HEK293 (cell line): Measurements from ENCODE around the gene KRT79.

Experiments
- GFI1B ChIP-seq: fragments of 450-650 bp; formaldehyde crosslinking; IDR thresholded peaks from 2 replicates; pipeline ENCODE4 v1.5.1; 2016; ENCODE audit warnings: missing biosample characterization, missing genetic modification characterization
- ZBTB21 ChIP-seq: fragments of 450-650 bp; formaldehyde crosslinking; IDR thresholded peaks from 2 replicates; pipeline ENCODE4 v1.5.1; 2017; ENCODE audit warnings: missing biosample characterization, missing genetic modification characterization
- ZBTB7A ChIP-seq: fragments of 450-650 bp; formaldehyde crosslinking; IDR thresholded peaks from 2 replicates; pipeline ENCODE4 v1.5.1; 2016; ENCODE audit warnings: low read depth, missing biosample characterization, missing genetic modification characterization
- ZFP41 ChIP-seq: fragments of 450-650 bp; formaldehyde crosslinking; IDR thresholded peaks from 2 replicates; pipeline ENCODE4 v1.5.1; 2016; ENCODE audit warnings: missing biosample characterization, missing genetic modification characterization, borderline replicate concordance
- ZNF138 ChIP-seq: fragments of 450-650 bp; formaldehyde crosslinking; IDR thresholded peaks from 2 replicates; pipeline ENCODE4 v1.5.1; 2016; ENCODE audit warnings: missing biosample characterization, missing genetic modification characterization, borderline replicate concordance
- ZNF146 ChIP-seq: fragments of 450-650 bp; formaldehyde crosslinking; IDR thresholded peaks from 2 replicates; pipeline ENCODE4 v1.5.1; 2016; ENCODE audit warnings: missing biosample characterization, missing genetic modification characterization
- ZNF184 ChIP-seq: fragments of 450-650 bp; IDR thresholded peaks from 2 replicates; pipeline ENCODE4 v1.5.1; 2018; ENCODE audit warnings: missing biosample characterization, mild to moderate bottlenecking, missing genetic modification characterization
- ZNF341 ChIP-seq: fragments of 450-650 bp; formaldehyde crosslinking; IDR thresholded peaks from 2 replicates; pipeline ENCODE4; 2016; ENCODE audit warnings: low read depth, missing biosample characterization, missing genetic modification characterization
- ZNF571 ChIP-seq: fragments of 450-650 bp; formaldehyde crosslinking; IDR thresholded peaks from 2 replicates; pipeline ENCODE4 v1.5.0; 2017; ENCODE audit warnings: missing biosample characterization, missing genetic modification characterization
- ZNF596 ChIP-seq: fragments of 450-650 bp; IDR thresholded peaks from 2 replicates; pipeline ENCODE4 v1.5.0; 2018; ENCODE audit warnings: missing biosample characterization, mild to moderate bottlenecking, missing genetic modification characterization, moderate library complexity
- ZNF791 ChIP-seq: fragments of 450-650 bp; formaldehyde crosslinking; IDR thresholded peaks from 2 replicates; pipeline ENCODE4 v1.5.1; 2016; ENCODE audit warnings: missing biosample characterization, missing genetic modification characterization
- TF ChIP-seq, protein P1 (sequence below): fragments of 450-650 bp; formaldehyde crosslinking; IDR thresholded peaks from 2 replicates; pipeline ENCODE4 v1.5.1; 2016; ENCODE audit warnings: missing biosample characterization, missing genetic modification characterization
- TF ChIP-seq, protein P2 (sequence below): fragments of 450-650 bp; formaldehyde crosslinking; IDR thresholded peaks from 2 replicates; pipeline ENCODE4 v1.5.1; 2016; ENCODE audit warnings: missing biosample characterization, missing genetic modification characterization
- TF ChIP-seq, protein P3 (sequence below): fragments of 450-650 bp; formaldehyde crosslinking; IDR thresholded peaks from 2 replicates; pipeline ENCODE4 v1.5.1; 2016; ENCODE audit warnings: missing biosample characterization, missing genetic modification characterization

DNA sequence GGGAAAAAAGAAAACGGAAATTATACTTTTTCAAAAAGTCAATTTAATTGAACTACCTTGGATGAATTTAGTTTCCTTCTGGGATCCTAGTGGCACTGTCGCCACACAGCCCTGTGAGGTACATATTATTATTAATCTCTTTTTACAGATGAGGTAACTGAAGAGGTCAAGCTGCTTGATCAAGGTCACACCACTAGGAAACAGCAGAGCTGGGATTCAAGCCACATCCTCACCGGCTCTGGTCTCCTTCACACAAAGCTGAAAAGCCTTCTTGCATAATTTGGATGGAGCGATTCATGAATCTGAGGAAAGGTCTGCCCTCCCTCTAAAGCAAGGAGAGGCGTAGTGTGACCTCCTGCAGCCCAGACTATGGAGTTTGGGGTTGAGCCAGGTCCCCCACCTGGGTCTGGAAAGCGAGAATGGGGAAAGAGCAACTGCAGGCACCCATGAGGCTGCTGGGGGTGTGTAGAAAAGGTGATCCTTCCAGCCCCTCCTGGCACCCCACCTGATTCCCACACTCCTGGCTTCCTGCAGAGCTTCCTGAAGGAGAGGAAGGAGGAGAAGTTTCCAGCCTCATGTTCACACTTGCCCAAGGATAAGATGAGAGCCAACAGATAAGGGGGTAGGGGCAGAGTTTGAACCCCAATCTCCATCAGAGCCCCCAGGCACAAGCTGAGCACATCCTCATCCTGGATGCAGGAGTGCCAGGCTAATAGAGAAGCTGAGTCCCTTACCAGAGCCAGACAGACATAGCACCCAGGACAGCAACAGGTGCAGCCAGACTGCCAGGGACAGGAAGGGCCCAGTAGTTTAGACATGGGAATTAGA lies 3.9 kb upstream of the KRT79 start:
- TF ChIP-seq, protein P1, sequence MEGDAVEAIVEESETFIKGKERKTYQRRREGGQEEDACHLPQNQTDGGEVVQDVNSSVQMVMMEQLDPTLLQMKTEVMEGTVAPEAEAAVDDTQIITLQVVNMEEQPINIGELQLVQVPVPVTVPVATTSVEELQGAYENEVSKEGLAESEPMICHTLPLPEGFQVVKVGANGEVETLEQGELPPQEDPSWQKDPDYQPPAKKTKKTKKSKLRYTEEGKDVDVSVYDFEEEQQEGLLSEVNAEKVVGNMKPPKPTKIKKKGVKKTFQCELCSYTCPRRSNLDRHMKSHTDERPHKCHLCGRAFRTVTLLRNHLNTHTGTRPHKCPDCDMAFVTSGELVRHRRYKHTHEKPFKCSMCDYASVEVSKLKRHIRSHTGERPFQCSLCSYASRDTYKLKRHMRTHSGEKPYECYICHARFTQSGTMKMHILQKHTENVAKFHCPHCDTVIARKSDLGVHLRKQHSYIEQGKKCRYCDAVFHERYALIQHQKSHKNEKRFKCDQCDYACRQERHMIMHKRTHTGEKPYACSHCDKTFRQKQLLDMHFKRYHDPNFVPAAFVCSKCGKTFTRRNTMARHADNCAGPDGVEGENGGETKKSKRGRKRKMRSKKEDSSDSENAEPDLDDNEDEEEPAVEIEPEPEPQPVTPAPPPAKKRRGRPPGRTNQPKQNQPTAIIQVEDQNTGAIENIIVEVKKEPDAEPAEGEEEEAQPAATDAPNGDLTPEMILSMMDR (tag by site-specific recombination): no peak
- TF ChIP-seq ZNF184 (tag by site-specific recombination) (no peak), ZNF146 (tag by site-specific recombination) (no peak), ZNF571 (tag by site-specific recombination) (no peak), ZNF791 (tag by site-specific recombination) (no peak), ZFP41 (tag by site-specific recombination) (no peak), GFI1B (tag by site-specific recombination) (no peak), ZNF341 (tag by site-specific recombination) (no peak), ZNF596 (tag by site-specific recombination) (no peak), ZBTB21 (tag by site-specific recombination) (no peak), ZBTB7A (no peak), ZNF138 (tag by site-specific recombination) (no peak)
- TF ChIP-seq, protein P2, sequence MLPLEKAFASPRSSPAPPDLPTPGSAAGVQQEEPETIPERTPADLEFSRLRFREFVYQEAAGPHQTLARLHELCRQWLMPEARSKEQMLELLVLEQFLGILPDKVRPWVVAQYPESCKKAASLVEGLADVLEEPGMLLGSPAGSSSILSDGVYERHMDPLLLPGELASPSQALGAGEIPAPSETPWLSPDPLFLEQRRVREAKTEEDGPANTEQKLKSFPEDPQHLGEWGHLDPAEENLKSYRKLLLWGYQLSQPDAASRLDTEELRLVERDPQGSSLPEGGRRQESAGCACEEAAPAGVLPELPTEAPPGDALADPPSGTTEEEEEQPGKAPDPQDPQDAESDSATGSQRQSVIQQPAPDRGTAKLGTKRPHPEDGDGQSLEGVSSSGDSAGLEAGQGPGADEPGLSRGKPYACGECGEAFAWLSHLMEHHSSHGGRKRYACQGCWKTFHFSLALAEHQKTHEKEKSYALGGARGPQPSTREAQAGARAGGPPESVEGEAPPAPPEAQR (tag by site-specific recombination): no peak
- TF ChIP-seq, protein P3, sequence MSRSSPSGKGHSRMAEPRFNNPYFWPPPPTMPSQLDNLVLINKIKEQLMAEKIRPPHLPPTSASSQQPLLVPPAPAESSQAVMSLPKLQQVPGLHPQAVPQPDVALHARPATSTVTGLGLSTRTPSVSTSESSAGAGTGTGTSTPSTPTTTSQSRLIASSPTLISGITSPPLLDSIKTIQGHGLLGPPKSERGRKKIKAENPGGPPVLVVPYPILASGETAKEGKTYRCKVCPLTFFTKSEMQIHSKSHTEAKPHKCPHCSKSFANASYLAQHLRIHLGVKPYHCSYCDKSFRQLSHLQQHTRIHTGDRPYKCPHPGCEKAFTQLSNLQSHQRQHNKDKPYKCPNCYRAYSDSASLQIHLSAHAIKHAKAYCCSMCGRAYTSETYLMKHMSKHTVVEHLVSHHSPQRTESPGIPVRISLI: no peak
